ENCODE results near the gene VIPR2.

GRCh38 chr7:159033473-159033825, 111.2 kb downstream of the VIPR2 start:
- TF ChIP-seq CTCF (conservative IDR thresholded peaks at IDR 0.05; ENCODE audit: low read depth, low read length) (no peak), EZH2 (IDR thresholded peaks at IDR 0.05; ENCODE audit: borderline replicate concordance, low read depth, low read length, poor library complexity, severe bottlenecking) (no peak)
